Measurements from ENCODE around the gene MAGI3.

GRCh38 chr1:113662101-113662500 lies 271.8 kb downstream of the MAGI3 start:
- TF ChIP-seq, protein P1, sequence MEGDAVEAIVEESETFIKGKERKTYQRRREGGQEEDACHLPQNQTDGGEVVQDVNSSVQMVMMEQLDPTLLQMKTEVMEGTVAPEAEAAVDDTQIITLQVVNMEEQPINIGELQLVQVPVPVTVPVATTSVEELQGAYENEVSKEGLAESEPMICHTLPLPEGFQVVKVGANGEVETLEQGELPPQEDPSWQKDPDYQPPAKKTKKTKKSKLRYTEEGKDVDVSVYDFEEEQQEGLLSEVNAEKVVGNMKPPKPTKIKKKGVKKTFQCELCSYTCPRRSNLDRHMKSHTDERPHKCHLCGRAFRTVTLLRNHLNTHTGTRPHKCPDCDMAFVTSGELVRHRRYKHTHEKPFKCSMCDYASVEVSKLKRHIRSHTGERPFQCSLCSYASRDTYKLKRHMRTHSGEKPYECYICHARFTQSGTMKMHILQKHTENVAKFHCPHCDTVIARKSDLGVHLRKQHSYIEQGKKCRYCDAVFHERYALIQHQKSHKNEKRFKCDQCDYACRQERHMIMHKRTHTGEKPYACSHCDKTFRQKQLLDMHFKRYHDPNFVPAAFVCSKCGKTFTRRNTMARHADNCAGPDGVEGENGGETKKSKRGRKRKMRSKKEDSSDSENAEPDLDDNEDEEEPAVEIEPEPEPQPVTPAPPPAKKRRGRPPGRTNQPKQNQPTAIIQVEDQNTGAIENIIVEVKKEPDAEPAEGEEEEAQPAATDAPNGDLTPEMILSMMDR (IDR thresholded peaks at IDR 0.05): no peak
- peak in 1 of 3 donors; percentile 23 for TF ChIP-seq POLR2AphosphoS5 (IDR thresholded peaks at IDR 0.05)
